GM21367 (cell line): ENCODE results near the gene ETV5.
"Not testable (repeated sequence)": the region's sequence is repeated elsewhere in the genome, so short reads cannot be mapped to it uniquely, and the experiment has no call there.

Experiments used
- ATAC-seq: cut with Tn5 transposase; IDR thresholded peaks from one replicate; pipeline ENCODE4 v1.9.1; 2021; ENCODE audit not compliant: unreplicated experiment

The ETV5 gene

GRCh38 chr3:186025161-186025560, 83.7 kb downstream of the ETV5 start:
- no peak for ATAC-seq

DNA sequence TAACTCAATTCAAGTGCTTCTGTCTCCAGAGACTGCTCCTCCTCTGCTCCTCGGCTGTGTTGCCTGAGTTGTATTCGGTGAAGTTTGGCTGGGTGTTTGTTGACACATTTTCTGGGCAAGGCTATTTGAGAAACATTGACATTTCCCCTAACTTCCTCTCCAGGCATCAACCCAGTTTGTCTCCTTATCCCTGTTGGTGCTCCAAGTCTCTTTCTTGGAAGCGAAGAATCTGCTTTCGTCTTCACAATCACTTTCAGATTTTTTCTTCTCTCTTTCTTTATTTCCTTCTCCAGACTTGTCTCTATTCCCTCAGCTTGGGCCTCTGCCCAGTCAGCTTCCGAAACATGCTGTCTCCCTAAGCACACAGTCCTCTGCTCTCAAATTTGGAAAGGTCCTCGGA, 84.7 kb downstream of the ETV5 start:
- no peak for ATAC-seq

GRCh38 chr3:186022931-186023330, 86.0 kb downstream of the ETV5 start:
- no peak for ATAC-seq

GRCh38 chr3:186021673-186022362, 87.1 kb downstream of the ETV5 start:
- ATAC-seq = no peak

- ATAC-seq = not testable (repeated sequence)
Observed at GRCh38 chr3:186021250-186021649, 87.6 kb downstream of the ETV5 start.

- not testable (repeated sequence) for ATAC-seq
Observed at GRCh38 chr3:186019288-186019687, 89.6 kb downstream of the ETV5 start.

GRCh38 chr3:186014866-186015265, 94.0 kb downstream of the ETV5 start:
- ATAC-seq = no peak

- no peak for ATAC-seq
Observed at GRCh38 chr3:186013312-186013711, 95.6 kb downstream of the ETV5 start.

DNA sequence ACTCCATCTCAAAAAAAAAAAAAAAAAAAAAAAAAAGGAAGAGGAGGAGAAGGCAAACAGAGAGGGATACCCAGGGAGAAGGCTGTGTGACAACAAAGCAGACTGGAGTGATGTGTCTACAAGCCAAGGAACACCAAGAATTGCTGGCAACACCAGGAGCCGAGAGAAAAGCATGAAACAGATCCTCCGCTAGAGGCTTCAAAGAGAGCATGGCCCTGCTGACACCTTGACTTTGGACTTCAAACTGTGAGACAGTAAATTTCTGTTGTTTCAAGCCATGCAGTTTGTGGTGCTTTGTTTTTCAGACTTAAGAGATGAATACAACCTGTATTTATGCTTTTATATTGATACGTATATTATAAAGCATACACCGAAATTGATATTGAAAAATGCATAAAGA, 96.8 kb downstream of the ETV5 start:
- ATAC-seq = no peak

GRCh38 chr3:186004671-186005070, 104.2 kb downstream of the ETV5 start:
- ATAC-seq = no peak

DNA sequence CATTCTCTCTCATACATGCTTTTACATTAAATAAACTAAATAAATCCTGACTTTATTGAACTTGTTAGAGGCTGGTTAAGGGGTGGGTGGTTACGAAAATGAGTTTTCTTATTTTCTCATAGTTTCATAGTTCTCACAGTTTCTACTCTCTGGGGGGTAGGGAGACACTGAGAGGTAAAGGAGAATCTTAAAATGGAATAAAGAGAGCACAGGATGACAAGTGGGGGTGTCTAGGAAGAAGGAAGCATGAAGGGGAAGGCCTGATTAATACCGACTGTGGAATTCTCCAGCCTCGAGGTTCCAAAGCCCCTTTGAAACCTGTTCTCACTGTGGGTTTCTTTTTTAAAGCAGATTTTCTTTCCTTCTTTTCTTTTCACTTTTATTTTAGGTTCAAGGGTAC, 104.7 kb downstream of the ETV5 start:
- ATAC-seq = no peak

GRCh38 chr3:186003610-186004009, 105.3 kb downstream of the ETV5 start:
- no peak for ATAC-seq

DNA sequence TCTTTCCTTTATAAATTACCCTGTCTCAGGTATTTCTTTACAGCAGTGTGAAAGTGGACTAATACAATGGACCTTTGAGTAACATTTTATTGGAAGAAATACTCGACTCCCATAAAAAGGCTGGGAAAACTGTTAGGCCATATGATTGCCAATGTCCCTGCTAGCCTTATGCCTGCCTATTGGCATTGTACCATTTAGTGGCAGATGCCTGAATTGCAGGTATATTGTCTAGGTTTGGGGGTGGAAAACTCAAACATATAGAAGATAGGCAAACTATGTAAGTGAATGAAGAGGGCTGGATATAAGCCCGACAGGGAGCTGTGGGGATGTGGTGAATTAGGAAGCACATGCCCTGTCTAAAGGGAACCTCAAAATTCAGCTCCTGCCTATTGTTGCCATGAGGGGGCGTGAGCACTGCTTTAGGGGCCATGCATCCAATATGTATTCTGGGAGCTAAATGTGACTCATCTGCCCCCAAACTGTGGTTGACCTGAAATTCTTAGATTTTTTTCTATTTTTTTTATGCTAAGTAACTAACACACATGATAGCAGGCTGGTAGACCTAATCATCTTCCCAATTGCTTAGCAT, 105.9 kb downstream of the ETV5 start:
- no peak for ATAC-seq

- ATAC-seq = no peak
Observed at GRCh38 chr3:186001842-186002241, 107.0 kb downstream of the ETV5 start.

GRCh38 chr3:185999221-185999620, 109.7 kb downstream of the ETV5 start:
- ATAC-seq = no peak

- ATAC-seq = no peak
Observed at GRCh38 chr3:185998136-185998535, 110.8 kb downstream of the ETV5 start.

DNA sequence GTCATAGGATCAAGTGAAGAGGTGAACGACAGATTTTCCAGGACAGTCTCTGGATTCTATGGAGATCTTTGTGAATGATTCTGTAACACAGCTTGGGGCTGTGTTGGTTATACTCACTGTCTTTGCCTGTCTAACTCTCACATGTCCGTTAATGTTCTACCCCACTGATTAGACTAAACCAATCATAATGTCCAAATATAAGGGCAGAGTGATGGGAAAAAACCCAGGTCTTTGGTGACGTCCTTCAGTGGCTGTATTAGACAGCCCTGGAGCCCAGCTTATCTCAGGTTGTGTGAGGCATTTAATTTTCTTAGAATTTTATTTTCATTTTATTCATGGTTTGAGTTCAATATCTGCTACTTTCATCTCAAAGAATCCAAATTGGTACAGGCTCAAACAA, 111.8 kb downstream of the ETV5 start:
- ATAC-seq = no peak
